ENCODE results near the gene MRFAP1L1. TPM values are rescaled to one million over a fixed set of nuclear protein-coding genes. Genes with fewer than 3 reads are reported as not detected.

Gene MRFAP1L1
- total and polyA plus RNA-seq, 9 of the 15 experiments (the other 6 are each of a cell fraction or from before 2014, with no cell fraction given), result 37.6 to 111 (median 83.8) TPM

DNA sequence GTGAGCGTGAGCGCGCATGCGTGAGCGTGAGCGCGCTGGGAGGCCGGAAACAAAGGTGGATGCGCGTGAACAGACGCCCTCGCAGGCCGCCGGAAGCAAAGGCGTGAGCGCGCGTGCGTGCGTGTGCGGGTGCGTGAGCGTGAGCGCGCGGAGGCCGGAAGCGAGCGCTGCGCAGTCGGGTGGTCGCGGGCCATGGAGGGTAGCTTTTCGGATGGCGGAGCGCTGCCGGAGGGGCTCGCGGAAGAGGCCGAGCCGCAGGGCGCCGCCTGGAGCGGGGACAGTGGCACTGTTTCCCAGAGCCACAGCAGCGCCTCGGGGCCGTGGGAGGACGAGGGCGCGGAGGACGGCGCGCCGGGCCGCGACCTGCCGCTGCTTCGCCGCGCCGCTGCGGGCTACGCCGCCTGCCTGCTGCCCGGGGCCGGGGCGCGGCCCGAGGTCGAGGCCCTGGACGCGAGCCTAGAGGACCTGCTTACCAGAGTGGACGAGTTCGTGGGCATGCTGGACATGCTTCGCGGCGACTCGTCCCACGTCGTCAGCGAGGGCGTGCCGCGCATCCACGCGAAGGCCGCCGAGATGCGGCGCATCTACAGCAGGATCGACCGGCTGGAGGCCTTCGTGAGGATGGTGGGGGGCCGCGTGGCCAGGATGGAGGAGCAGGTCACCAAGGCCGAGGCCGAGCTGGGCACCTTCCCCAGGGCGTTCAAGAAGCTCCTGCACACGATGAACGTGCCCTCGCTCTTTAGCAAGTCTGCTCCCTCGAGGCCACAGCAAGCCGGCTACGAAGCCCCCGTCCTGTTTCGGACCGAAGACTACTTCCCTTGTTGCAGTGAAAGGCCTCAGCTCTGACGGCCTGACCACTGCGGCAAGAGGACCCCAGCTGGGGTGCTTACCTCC lies 6.6 kb upstream of the MRFAP1L1 start, which contains the start of gene BLOC1S4 (continued):
- TF ChIP-seq, protein P1, sequence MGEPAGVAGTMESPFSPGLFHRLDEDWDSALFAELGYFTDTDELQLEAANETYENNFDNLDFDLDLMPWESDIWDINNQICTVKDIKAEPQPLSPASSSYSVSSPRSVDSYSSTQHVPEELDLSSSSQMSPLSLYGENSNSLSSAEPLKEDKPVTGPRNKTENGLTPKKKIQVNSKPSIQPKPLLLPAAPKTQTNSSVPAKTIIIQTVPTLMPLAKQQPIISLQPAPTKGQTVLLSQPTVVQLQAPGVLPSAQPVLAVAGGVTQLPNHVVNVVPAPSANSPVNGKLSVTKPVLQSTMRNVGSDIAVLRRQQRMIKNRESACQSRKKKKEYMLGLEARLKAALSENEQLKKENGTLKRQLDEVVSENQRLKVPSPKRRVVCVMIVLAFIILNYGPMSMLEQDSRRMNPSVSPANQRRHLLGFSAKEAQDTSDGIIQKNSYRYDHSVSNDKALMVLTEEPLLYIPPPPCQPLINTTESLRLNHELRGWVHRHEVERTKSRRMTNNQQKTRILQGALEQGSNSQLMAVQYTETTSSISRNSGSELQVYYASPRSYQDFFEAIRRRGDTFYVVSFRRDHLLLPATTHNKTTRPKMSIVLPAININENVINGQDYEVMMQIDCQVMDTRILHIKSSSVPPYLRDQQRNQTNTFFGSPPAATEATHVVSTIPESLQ (CRISPR knock-in tag; IDR thresholded peaks at IDR 0.05), result no peak
- peak; percentile 54 for TF ChIP-seq ZNF143 (CRISPR knock-in tag; IDR thresholded peaks at IDR 0.05)
- TF ChIP-seq ZFPM2 (CRISPR knock-in tag; IDR thresholded peaks at IDR 0.05), result peak; percentile 26; the same call in 1 of the 2 replicates
- TF ChIP-seq, protein P2, sequence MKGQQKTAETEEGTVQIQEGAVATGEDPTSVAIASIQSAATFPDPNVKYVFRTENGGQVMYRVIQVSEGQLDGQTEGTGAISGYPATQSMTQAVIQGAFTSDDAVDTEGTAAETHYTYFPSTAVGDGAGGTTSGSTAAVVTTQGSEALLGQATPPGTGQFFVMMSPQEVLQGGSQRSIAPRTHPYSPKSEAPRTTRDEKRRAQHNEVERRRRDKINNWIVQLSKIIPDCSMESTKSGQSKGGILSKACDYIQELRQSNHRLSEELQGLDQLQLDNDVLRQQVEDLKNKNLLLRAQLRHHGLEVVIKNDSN (CRISPR knock-in tag; IDR thresholded peaks at IDR 0.05), result peak; percentile 45; the same call in 1 of the 2 replicates
- peak; percentile 70 for TF ChIP-seq SAP30 (IDR thresholded peaks at IDR 0.05; ENCODE audit: borderline replicate concordance, insufficient read depth, low read depth, low read length, poor library complexity, severe bottlenecking)
- TF ChIP-seq, protein P3, sequence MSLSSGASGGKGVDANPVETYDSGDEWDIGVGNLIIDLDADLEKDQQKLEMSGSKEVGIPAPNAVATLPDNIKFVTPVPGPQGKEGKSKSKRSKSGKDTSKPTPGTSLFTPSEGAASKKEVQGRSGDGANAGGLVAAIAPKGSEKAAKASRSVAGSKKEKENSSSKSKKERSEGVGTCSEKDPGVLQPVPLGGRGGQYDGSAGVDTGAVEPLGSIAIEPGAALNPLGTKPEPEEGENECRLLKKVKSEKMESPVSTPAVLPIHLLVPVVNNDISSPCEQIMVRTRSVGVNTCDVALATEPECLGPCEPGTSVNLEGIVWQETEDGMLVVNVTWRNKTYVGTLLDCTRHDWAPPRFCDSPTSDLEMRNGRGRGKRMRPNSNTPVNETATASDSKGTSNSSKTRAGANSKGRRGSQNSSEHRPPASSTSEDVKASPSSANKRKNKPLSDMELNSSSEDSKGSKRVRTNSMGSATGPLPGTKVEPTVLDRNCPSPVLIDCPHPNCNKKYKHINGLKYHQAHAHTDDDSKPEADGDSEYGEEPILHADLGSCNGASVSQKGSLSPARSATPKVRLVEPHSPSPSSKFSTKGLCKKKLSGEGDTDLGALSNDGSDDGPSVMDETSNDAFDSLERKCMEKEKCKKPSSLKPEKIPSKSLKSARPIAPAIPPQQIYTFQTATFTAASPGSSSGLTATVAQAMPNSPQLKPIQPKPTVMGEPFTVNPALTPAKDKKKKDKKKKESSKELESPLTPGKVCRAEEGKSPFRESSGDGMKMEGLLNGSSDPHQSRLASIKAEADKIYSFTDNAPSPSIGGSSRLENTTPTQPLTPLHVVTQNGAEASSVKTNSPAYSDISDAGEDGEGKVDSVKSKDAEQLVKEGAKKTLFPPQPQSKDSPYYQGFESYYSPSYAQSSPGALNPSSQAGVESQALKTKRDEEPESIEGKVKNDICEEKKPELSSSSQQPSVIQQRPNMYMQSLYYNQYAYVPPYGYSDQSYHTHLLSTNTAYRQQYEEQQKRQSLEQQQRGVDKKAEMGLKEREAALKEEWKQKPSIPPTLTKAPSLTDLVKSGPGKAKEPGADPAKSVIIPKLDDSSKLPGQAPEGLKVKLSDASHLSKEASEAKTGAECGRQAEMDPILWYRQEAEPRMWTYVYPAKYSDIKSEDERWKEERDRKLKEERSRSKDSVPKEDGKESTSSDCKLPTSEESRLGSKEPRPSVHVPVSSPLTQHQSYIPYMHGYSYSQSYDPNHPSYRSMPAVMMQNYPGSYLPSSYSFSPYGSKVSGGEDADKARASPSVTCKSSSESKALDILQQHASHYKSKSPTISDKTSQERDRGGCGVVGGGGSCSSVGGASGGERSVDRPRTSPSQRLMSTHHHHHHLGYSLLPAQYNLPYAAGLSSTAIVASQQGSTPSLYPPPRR (CRISPR knock-in tag; IDR thresholded peaks at IDR 0.05; ENCODE audit: borderline replicate concordance), result peak; percentile 62; the same call in 1 of the 2 replicates
- TF ChIP-seq, protein P4, sequence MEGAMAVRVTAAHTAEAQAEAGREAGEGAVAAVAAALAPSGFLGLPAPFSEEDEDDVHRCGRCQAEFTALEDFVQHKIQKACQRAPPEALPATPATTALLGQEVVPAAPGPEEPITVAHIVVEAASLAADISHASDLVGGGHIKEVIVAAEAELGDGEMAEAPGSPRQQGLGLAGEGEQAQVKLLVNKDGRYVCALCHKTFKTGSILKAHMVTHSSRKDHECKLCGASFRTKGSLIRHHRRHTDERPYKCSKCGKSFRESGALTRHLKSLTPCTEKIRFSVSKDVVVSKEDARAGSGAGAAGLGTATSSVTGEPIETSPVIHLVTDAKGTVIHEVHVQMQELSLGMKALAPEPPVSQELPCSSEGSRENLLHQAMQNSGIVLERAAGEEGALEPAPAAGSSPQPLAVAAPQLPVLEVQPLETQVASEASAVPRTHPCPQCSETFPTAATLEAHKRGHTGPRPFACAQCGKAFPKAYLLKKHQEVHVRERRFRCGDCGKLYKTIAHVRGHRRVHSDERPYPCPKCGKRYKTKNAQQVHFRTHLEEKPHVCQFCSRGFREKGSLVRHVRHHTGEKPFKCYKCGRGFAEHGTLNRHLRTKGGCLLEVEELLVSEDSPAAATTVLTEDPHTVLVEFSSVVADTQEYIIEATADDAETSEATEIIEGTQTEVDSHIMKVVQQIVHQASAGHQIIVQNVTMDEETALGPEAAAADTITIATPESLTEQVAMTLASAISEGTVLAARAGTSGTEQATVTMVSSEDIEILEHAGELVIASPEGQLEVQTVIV (CRISPR knock-in tag; IDR thresholded peaks at IDR 0.05; ENCODE audit: borderline replicate concordance), result peak; percentile 67; the same call in 1 of the 2 replicates
- no peak for TF ChIP-seq CBFA2T3 (IDR thresholded peaks at IDR 0.05)
- no peak for TF ChIP-seq TRIM24 (IDR thresholded peaks at IDR 0.05)
- peak; percentile 77 for TF ChIP-seq PHF20 (IDR thresholded peaks at IDR 0.05; ENCODE audit: partially characterized antibody)
- no peak for TF ChIP-seq RFX1 (IDR thresholded peaks at IDR 0.05)
- TF ChIP-seq ETS2 (tag; IDR thresholded peaks at IDR 0.05; ENCODE audit: borderline replicate concordance, poor library complexity, severe bottlenecking), result no peak
- peak; percentile 90 for TF ChIP-seq KLF1 (tag; IDR thresholded peaks at IDR 0.05)
- TF ChIP-seq SRSF1 (IDR thresholded peaks at IDR 0.05; ENCODE audit: low read depth, low read length), result no peak
- no peak for TF ChIP-seq FOXM1 (IDR thresholded peaks at IDR 0.05; ENCODE audit: low read depth)
- 0 out of 2 replicates have a peak, but pooled peaks have one; percentile 54 for TF ChIP-seq FOXM1 (CRISPR knock-in tag; IDR thresholded peaks at IDR 0.05; ENCODE audit: low read depth)
